NCI-H2171 treated with DMSO at 0.1 percent for 48 hours (cell line): Measurements from ENCODE around the gene BYSL.
"Not testable (repeated sequence)": the region's sequence is repeated elsewhere in the genome, so short reads cannot be mapped to it uniquely, and the experiment has no call there.

ENCODE experiments used
- DNase-seq: peaks from one replicate; lab custom pipeline; 2025; lab: John Stamatoyannopoulos, UW

Gene BYSL

GRCh38 chr6:41942067-41942851 is 21.0 kb downstream of the BYSL start:
- DNase-seq = no peak

DNA sequence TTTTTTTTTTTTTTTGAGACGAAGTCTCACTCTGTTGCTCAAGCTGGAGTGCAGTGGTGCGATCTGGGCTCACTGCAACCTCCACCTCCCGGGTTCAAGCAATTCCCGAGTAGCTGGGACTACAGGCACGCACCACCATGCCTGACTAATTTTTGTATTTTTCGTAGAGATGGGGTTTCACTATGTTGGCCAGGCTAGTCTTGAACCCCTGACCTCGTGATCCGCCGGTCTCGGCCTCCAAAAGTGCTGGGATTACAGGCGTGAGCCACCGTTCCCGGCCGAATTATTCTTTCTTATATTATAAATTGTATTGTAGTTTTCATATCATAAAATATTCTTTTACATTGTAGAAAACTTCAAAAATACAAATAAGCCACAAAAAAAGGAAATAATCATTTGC is 21.6 kb downstream of the BYSL start:
- not testable (repeated sequence) for DNase-seq

DNA sequence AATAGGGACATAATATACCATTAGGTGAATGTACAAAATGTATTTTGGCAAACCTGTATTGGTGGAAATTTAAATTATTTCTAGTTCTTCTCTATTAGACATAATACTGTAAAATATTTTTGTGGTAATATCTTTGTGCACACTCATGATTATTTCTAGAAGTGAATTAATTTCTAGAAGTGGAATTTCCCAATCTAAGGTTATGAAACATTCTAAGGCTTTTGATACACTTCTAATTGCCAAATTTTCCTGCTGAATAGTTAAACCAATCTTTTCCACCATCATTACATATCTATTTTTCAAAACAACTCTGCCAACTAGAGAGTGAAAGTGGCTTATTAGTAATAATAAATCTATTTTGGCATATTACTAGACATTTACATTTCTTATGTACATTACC is 22.2 kb downstream of the BYSL start:
- no peak for DNase-seq

- no peak for DNase-seq
These were observed 26.4 kb downstream of the BYSL start for GRCh38 chr6:41947581-41948220.

DNA sequence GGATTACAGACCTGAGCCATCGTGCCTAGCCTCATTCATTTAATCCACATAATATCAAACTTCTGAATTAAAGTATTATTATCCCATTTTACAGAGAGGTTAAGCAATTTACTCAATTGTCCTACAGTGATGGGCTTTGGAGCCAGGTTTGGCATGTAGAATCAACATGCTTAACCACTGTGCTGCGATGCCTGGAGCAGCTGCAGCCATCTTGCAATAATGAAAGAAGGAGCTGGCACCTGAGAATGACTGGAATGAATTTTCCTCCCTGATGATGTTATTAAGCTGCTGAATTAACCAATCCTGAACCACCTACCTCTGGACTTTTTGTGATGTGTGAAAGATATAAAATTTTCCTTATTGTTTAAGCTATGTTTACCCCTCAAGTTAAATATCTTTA is 33.4 kb downstream of the BYSL start:
- DNase-seq = no peak

DNA sequence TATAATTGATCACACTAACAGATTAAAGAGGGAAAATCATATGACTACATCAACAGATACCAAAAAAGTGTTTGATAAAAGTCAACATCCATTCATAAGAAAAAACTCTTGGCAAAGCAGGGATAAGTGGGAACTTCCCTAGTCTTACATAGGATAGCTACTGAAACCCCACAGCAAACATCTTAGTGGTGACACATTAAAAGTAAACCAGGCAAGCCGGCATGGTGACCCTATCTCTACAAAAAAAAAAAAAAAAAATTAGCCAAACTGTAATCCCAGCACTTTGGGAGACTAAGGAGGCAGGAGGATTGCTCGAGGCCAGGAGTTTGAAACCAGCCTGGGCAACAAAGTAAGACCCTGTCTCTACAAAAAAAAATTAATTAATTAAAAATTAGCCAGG is 34.1 kb downstream of the BYSL start:
- no peak for DNase-seq

- DNase-seq = no peak
These were observed 35.8 kb downstream of the BYSL start for GRCh38 chr6:41957117-41957516.

GRCh38 chr6:41958022-41958856 is 36.9 kb downstream of the BYSL start:
- DNase-seq = no peak

DNA sequence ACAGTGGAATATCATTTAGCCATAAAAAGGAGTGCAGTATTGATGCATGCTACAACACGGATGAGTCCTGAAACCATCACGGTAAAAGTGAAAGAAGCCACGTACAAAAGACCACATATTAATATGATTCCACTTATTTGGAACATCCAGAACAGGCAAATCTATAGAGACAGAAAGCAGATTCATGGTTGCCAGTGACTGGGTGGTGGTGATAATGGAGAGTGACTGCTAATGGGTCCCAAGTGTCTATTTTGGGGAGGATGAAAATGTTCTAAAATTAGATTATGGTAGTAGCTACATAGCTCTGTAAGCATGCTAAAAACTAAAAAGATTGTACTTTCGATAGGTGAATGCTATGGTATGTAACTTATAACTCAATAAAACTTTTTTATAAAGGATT is 38.7 kb downstream of the BYSL start:
- no peak for DNase-seq

- no peak for DNase-seq
These were observed 42.1 kb downstream of the BYSL start for GRCh38 chr6:41963371-41963770.

DNA sequence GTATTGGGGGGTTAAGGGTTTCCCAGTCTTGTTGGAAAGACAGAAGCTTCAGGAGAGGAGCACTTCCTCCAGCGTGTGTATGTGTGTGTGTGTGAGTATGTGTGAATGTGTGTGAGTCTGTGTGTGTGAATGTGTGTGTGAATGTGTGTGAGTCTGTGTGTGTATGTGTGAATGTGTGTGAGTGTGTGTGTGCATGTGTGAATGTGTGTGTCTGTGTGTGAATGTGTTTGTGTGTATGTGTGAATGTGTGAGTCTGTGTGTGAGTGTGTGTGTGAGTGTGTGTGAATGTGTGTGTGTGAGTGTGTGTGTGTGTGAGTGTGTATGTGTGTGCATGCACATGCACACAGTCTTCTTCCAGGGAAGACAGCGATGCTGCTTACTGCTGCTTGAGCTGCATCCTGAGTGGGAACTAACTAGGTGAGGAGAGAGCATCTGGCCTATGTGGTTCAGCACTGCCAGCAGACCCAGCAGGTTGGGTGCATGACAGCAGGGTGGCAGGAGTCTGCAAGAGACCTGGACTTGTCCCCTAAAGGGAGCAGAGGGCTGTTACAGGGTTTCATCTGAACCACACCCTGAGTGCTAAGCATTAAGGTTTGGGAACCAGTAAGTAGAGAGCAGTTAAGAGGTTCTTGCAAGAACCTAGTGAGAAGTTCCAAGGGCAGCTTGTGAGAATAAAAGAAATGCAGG is 43.0 kb downstream of the BYSL start:
- DNase-seq = peak; percentile 81

- DNase-seq = no peak
These were observed 44.3 kb downstream of the BYSL start for GRCh38 chr6:41965429-41966213.

DNA sequence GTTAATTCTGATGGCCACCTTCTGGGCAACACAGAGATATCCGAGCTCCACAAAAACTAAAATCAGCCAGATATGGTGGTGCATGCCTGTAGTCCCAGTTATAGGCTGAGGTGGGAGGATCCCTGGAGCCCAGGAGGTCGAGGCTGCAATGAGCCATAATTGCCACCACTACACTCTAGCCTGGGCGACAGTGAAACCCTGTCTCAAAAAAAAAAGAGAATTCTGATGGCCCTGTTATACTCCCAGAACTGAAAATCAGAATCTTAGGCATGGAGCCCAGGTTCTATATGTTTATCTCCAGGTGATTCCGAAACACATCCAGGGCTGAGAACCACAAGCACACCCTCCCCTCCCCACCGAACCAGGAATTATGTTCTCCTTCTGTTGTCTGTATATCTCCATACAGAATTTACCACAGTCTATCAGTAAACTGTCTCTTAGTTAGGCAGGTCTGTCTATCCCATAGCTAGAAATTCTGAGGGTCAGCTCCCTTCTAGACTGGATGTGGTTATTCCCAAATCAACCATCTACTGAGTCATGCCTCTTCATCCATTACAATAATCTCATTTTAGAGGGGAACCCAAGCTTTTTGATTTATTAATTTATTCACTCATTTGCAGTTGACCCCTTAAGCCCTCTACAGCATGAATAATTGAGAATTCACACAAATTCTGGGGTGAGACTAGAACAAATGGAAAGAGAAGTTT is 45.1 kb downstream of the BYSL start:
- no peak for DNase-seq

GRCh38 chr6:41966961-41967311 is 45.6 kb downstream of the BYSL start:
- no peak for DNase-seq

- DNase-seq = no peak
These were observed 46.3 kb downstream of the BYSL start for GRCh38 chr6:41967312-41968287.

GRCh38 chr6:41970436-41970846 is 49.1 kb downstream of the BYSL start:
- no peak for DNase-seq

- peak; percentile 78 for DNase-seq
These were observed 51.5 kb downstream of the BYSL start for GRCh38 chr6:41972826-41973225.

DNA sequence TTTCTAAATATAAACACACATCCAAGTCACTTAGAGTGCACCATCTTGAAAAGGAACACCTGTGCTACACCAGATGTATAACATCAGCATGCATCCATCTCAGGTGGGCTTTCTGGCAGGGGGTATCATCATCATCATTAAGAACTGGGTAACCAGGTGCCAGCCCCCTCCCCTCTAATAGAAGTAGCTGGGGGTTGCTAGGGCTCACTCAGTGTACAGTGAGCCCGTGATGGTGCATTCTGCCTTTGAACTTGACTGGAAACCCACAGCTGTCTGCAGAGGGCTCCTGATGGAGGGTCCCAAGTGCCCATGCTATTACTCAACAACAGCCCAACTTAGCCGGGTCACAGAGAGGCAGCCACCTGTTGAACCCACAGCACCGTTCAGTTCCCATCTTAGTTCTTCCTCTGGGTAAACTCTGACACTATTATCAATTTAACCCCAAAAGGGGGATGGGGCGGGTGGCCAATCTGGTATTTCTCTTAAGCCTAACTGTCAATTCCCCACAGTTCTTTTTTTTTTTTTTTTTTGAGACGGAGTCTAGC is 53.1 kb downstream of the BYSL start:
- no peak for DNase-seq

- DNase-seq = no peak
These were observed 54.0 kb downstream of the BYSL start for GRCh38 chr6:41975276-41975675.
